K562 (cell line): ENCODE results near the gene EVL. TPM values are rescaled to one million over a fixed set of nuclear protein-coding genes. Genes with fewer than 3 reads are reported as not detected.

Source experiments
- ATAC-seq: fragments of 200-7000 bp; cut with Tn5 transposase; 3 replicates; pipeline ENCODE4 v1.9.1; 2020; ENCODE audit warnings: moderate library complexity
- BruUV-seq: library from RNA; stranded (reverse); fragments of 400-500 nt; replicated peaks from 2 replicates; lab custom pipeline; 2021; lab: Mats Ljungman, UMichigan
- CTCF ChIA-PET: fragments of 300-600 bp; formaldehyde crosslinking; extraction: SDS; loops from one replicate; lab custom pipeline; 2021; ENCODE audit warnings: low intra/inter-chr PET ratio; lab: Yijun Ruan, JAX
- POLR2A ChIA-PET: fragments of 300-600, 350-650 bp; sonication (Branson Sonifier 250); formaldehyde crosslinking; extraction: SDS; loops from one replicate; lab custom pipeline; 2021; ENCODE audit warnings: antibody characterized with exemption, inconsistent platforms; lab: Yijun Ruan, JAX
- DNase-seq, 4 experiments: peaks; one replicate each; pipeline versions ENCODE4 v3.0.0 to v3.0.0-alpha.2; 2011 to 2018; ENCODE audit warnings: low spot score in 3 of 4, mixed read lengths in 3 of 4; ENCODE audit errors: extremely low read depth in 1 of 4
- FAIRE-seq: peaks from 2 replicates; lab custom pipeline; 2011; peaks lifted over from hg19 to GRCh38; lab: Jason Lieb, UNC
- H2AFZ ChIP-seq: 2 replicates; pipeline ENCODE4 v1.6.0; 2011; ENCODE audit warnings: low read depth, low read length, control low read depth, inconsistent platforms
- H3K27ac ChIP-seq: fragments of 200-600 bp; 3 replicates; pipeline ENCODE4 v1.8.0; 2011; ENCODE audit warnings: low read depth, mild to moderate bottlenecking, control low read depth, inconsistent platforms, low read length, moderate library complexity, mixed read lengths; ENCODE audit errors: extremely low read depth
- H3K27me3 ChIP-seq, 2 experiments: fragments of 300-600 bp in 1 of 2; 2 replicates in 1 of 2; 3 replicates in 1 of 2; pipeline versions ENCODE4 v1.6.0 to v1.8.0; 2011; ENCODE audit warnings: inconsistent platforms in 2 of 2, low read length in 2 of 2, mild to moderate bottlenecking in 1 of 2, mixed read lengths in 1 of 2, moderate library complexity in 1 of 2; ENCODE audit not compliant: control insufficient read depth in 2 of 2, insufficient read depth in 2 of 2
- H3K36me3 ChIP-seq: fragments of 300-600 bp; 3 replicates; pipeline ENCODE4 v1.8.0; 2011; ENCODE audit warnings: mild to moderate bottlenecking, low read length, inconsistent platforms; ENCODE audit not compliant: control insufficient read depth, insufficient read depth
- H3K4me1 ChIP-seq, 2 experiments: fragments of 200-600 bp in 1 of 2; replicated peaks in 1 of 2; 2 replicates in 1 of 2; 3 replicates in 1 of 2; pipeline versions ENCODE4 v1.5.1 to v1.8.0; 2011; ENCODE audit warnings: inconsistent platforms in 2 of 2, low read length in 2 of 2, mild to moderate bottlenecking in 1 of 2, mixed read lengths in 1 of 2, moderate library complexity in 1 of 2; ENCODE audit not compliant: control insufficient read depth in 2 of 2, insufficient read depth in 2 of 2
- H3K4me2 ChIP-seq: 2 replicates; pipeline ENCODE4 v1.6.1; 2011; ENCODE audit warnings: low read length, control low read depth, inconsistent platforms, mixed read lengths; ENCODE audit not compliant: insufficient read depth
- H3K4me3 ChIP-seq: fragments of 200-600 bp; sonication (generic), shearing (Covaris generic); 2 replicates; pipeline ENCODE4 v1.5.1; 2016; ENCODE audit warnings: control low read depth, inconsistent platforms
- H3K79me2 ChIP-seq: fragments of 200-600 bp; 3 replicates; pipeline ENCODE4 v1.8.0; 2011; ENCODE audit warnings: low read length, inconsistent platforms; ENCODE audit not compliant: control insufficient read depth, insufficient read depth
- H3K9ac ChIP-seq, 2 experiments: 2 replicates each; pipeline versions ENCODE4 v1.6.0 to v1.6.1; 2011; ENCODE audit warnings: low read depth in 2 of 2, low read length in 2 of 2, control low read depth in 1 of 2, inconsistent platforms in 1 of 2, mild to moderate bottlenecking in 1 of 2, mixed read lengths in 1 of 2; ENCODE audit not compliant: insufficient read depth in 1 of 2
- H3K9me1 ChIP-seq: one replicate; pipeline ENCODE4 v1.6.0; 2011; ENCODE audit warnings: inconsistent platforms, mild to moderate bottlenecking, low read length, moderate library complexity; ENCODE audit not compliant: control insufficient read depth, insufficient read depth
- H3K9me3 ChIP-seq: replicated peaks from 2 replicates; pipeline ENCODE4 v1.5.1; 2011; ENCODE audit warnings: low read depth, low read length, inconsistent platforms; ENCODE audit not compliant: control insufficient read depth, insufficient read depth
- H4K20me1 ChIP-seq: replicated peaks from 2 replicates; pipeline ENCODE4 v1.6.1; 2011; ENCODE audit warnings: low read length, inconsistent platforms, mixed read lengths; ENCODE audit not compliant: control insufficient read depth, insufficient read depth
- ADNP ChIP-seq: fragments of 200-800 bp; sonication (Bioruptor generic); IDR thresholded peaks from 2 replicates; pipeline ENCODE4 v1.6.1; 2016; ENCODE audit warnings: missing genetic modification characterization, missing compliant biosample characterization
- PTRF ChIP-seq: fragments of 450-650 bp; IDR thresholded peaks from 2 replicates; pipeline ENCODE4 v1.6.1; 2016; ENCODE audit warnings: mild to moderate bottlenecking, missing genetic modification characterization, missing compliant biosample characterization
- WGBS: fragments of 100-300 bp; shearing (Covaris generic); methylation state at CpG from one replicate; pipeline ENCODE4 v1.1.6; 2016; ENCODE audit warnings: low coverage, mixed read lengths; ENCODE audit not compliant: insufficient coverage; ENCODE audit errors: missing lambda C conversion rate; 5-methylcytosine and 5-hydroxymethylcytosine counted together
- in situ Hi-C: fragments of 300-500 bp; cut with MboI; formaldehyde crosslinking; loops from 4 replicates; pipeline ENCODE4 v1.15.0; 2018; ENCODE audit warnings: inconsistent platforms, mixed read lengths
- intact Hi-C: fragments of 100-400 bp; cut with micrococcal nuclease; formaldehyde crosslinking; loops from 2 replicates; pipeline ENCODE4 v1.14.2; 2022
- polyA plus RNA-seq, 8 experiments: library from polyadenylated mRNA; depleted of rRNA in 4 of 8; stranded (reverse) in 5 of 8; unstranded in 3 of 8; fragments of >200 nt; fragmentation: Nextera tagmentation in 2 of 8; fragmentation: Illumina TruSeq in 1 of 8; extraction: Ambion mirVana in 2 of 8; extraction: Trizol in 1 of 8; gene quantifications; 2 replicates each; pipeline versions ENCODE4 v1.2.1 to v1.2.3, GENCODE V29; 2011 to 2014; ENCODE audit warnings: inconsistent platforms in 1 of 8, missing spikeins in 1 of 8
- total RNA-seq, 7 experiments: library from RNA; depleted of rRNA in 6 of 7; stranded (reverse); fragments of >200 nt in 6 of 7; fragmentation: Illumina TruSeq in 2 of 7; extraction: Trizol in 2 of 7; gene quantifications; 2 replicates each; pipeline versions ENCODE4 v1.2.1 to v1.2.3, GENCODE V29; 2011 to 2021; ENCODE audit warnings: low replicate concordance in 1 of 7
- TF ChIP-seq, protein P1 (sequence below): fragments of 250-450 bp; sonication (Bioruptor Pico); IDR thresholded peaks from 2 replicates; pipeline ENCODE4 v1.4.0; 2020; ENCODE audit warnings: borderline replicate concordance
- TF ChIP-seq, protein P2 (sequence below): fragments of 250-450 bp; sonication (Bioruptor Pico); IDR thresholded peaks from 2 replicates; pipeline ENCODE4 v1.5.0; 2020; ENCODE audit warnings: mild to moderate bottlenecking, borderline replicate concordance

Gene EVL
- total and polyA plus RNA-seq, 9 of the 15 experiments (the other 6 are each of a cell fraction or from before 2014, with no cell fraction given) = 2.9 to 43.4 (median 23.9) TPM

DNA sequence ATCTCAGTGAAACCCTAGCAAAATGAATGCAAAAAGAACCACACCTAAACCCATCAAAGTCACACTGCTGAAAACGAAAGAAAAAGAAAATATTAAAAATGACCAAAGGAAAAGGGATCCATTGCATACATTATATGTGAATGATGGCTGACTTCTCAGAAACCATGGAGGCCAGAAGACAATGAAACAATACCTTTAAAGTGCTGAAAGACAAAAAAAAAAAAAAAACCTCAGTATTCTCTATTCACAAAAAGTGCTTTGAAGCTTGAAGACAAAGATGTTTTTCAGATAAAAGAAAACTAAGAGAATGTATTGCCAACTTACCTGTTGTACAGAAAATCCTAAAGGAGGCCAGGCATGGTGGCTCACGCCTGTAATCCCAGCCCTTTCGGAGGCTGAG, 4.5 kb upstream of the EVL start:
- WGBS = 90% methylated on average over 3 of the region's 3 CpGs
- BruUV-seq = no TSS peak
- in situ Hi-C loops = no loop called here

More for the DNA sequence above, 4.5 kb upstream of the EVL start:
- no peak for DNase-seq
- ChIA-PET POLR2A (no interaction called here), CTCF (no interaction called here)
- no peak overlapping the region for H3K9ac ChIP-seq
- H3K27ac ChIP-seq = no peak overlapping the region
- no peak for FAIRE-seq
- peaks cover 5 to 29% of the 10 kb centered on the region in 2 experiments; a peak in 4 of 5 replicates for H3K4me1 ChIP-seq
- no peak overlapping the region for H2AFZ ChIP-seq
- no peaks in the 10 kb centered on the region for H3K9me1 ChIP-seq
- H3K9me3 ChIP-seq = no peaks in the 10 kb centered on the region
- H3K79me2 ChIP-seq = peaks cover 20% of the 10 kb centered on the region
- intact Hi-C loops = no loop called here
- H3K4me3 ChIP-seq = no peak overlapping the region
- H3K27me3 ChIP-seq = no peaks in the 10 kb centered on the region
- no peaks in the 10 kb centered on the region for H3K36me3 ChIP-seq
- no peak overlapping the region for H3K4me2 ChIP-seq
- H4K20me1 ChIP-seq = no peaks in the 10 kb centered on the region
- TF ChIP-seq, protein P1, sequence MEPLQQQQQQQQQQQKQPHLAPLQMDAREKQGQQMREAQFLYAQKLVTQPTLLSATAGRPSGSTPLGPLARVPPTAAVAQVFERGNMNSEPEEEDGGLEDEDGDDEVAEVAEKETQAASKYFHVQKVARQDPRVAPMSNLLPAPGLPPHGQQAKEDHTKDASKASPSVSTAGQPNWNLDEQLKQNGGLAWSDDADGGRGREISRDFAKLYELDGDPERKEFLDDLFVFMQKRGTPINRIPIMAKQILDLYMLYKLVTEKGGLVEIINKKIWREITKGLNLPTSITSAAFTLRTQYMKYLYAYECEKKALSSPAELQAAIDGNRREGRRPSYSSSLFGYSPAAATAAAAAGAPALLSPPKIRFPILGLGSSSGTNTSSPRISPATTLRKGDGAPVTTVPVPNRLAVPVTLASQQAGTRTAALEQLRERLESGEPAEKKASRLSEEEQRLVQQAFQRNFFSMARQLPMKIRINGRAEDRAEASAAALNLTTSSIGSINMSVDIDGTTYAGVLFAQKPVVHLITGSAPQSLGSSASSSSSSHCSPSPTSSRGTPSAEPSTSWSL = no peak
- TF ChIP-seq, protein P2, sequence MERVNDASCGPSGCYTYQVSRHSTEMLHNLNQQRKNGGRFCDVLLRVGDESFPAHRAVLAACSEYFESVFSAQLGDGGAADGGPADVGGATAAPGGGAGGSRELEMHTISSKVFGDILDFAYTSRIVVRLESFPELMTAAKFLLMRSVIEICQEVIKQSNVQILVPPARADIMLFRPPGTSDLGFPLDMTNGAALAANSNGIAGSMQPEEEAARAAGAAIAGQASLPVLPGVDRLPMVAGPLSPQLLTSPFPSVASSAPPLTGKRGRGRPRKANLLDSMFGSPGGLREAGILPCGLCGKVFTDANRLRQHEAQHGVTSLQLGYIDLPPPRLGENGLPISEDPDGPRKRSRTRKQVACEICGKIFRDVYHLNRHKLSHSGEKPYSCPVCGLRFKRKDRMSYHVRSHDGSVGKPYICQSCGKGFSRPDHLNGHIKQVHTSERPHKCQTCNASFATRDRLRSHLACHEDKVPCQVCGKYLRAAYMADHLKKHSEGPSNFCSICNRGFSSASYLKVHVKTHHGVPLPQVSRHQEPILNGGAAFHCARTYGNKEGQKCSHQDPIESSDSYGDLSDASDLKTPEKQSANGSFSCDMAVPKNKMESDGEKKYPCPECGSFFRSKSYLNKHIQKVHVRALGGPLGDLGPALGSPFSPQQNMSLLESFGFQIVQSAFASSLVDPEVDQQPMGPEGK (CRISPR knock-in tag) = no peak
- TF ChIP-seq PTRF (tag) (no peak), ADNP (tag) (no peak)
- ATAC-seq = no peak
